Stimulated activated CD8-positive, alpha-beta memory T cell treated with anti-CD3 and anti-CD28 coated beads, Interleukin-4, amount 100 ng/mL, for 1 hour (primary cell): ENCODE results near the gene WDFY4.

Source experiments
- DNase-seq, 2 donors: peaks; one replicate each; pipeline ENCODE4 v3.0.0-alpha.2; 2020; ENCODE audit warnings: low read depth in 2 of 2, low spot score in 1 of 2

WDFY4 gene

DNA sequence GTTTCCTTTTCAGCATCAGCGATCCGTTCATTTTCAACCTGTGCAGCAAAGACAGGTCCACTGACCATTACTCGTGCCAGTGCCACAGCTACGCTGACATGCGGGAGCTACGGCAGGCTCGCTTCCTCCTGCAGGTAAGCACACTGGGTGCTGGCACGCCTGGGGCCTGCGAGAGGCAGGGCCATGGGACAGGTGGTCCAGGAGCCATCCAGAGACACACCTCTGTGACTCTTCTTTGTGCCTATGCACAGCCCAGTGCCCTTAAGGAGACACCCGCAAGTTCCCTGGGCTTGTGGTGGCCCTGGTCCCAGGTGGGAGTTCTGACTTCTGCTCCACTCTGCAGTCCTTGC is 212.7 kb downstream of the WDFY4 start:
- DNase-seq: no peak

DNA sequence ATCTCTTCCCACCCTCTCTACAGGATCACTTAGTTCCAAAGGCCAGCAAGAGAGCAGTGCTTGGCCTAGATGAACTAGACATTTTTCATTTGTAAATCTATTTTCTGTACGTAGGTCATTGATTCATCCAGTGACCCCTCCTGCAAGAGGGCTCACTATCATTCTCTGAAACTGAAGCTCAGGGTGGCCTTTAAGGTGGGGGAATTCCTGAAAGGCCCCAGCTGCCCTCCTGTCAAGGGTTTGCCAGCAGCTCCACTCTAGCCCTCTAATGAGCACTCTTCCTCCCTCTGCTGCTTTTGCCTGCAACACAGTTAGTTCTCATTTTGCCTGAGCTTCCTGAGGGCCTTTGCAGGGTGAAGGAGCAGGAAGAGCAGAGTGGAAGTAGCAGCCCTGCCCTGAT is 213.8 kb downstream of the WDFY4 start:
- DNase-seq: no peak

DNA sequence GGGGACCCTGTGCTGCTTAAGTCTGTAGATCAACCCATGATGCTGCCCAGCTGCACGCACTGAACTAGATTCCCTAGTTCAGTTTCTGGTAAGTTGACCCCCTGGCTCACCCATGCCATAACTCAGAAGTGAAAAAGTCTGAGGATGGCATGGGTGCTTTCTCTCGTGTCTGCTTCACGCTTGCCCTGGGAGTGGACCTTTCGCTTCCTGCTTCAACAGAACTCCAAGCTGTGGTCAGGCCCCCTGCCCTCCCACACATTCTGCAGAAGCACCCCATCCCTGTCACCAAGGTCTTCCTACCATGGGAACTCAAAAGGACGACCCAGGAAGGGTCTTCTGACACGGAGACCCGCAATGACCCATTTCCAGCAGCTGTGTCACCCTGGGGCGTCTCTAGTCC is 215.1 kb downstream of the WDFY4 start:
- no peak for DNase-seq

DNA sequence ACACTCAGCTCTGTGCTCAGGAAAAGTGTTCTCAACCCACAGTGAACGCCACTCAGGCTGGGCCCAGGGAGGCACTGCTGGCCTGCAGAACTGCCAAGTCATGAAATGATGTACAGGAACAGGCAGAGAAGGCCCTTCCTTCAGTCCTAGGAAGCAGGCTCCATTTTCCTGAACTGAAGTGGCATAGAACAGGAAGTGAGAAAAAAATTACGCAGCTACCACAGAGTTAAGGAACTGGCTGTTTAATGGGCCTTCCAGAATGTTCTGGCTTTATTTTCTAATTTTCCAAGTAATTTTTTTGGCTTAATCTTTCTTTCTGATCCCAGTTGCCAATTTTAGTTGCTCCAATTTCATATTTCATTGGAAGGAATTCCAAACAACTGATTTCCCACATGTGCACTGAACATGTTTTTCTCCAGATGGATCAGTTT is 215.7 kb downstream of the WDFY4 start:
- no peak for DNase-seq

DNA sequence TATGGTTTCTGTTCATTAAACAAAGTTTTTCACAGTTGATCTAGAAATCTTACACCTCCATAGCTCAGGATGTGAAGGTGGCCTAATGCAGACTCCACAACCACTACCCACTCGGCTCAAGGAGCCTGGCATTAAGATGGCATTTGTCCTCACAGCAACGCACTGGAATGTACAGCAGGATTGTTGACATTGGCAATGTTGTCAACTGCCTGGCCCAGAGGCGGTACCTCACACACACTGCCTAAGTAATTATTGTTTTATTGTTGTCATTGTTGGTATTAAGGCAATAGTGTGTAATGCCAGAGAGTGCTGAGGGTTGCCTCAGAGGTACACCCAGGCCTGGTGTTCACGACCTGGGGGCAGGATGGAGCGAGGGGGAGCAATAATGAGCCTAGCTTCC is 216.6 kb downstream of the WDFY4 start:
- DNase-seq: no peak

DNA sequence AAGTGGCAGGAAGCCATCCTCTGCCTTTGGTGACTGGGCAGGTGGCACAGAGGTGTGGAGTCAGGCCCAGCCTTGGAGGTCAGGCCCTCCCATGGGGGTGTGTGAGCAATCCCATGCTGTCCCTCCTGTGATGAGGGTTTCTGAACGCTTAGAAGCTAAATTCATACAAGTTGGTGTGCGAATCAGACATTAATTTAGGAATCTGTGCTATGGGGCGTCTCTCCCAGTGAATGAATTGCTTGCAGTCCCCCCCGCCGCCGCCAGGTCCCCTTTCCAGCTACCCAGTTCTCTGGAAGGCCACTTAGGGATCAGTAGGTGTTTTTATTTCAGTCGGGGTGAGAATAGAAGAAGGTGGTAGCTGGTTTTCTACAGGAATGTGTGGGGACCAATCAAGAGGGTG is 217.4 kb downstream of the WDFY4 start:
- no peak for DNase-seq

DNA sequence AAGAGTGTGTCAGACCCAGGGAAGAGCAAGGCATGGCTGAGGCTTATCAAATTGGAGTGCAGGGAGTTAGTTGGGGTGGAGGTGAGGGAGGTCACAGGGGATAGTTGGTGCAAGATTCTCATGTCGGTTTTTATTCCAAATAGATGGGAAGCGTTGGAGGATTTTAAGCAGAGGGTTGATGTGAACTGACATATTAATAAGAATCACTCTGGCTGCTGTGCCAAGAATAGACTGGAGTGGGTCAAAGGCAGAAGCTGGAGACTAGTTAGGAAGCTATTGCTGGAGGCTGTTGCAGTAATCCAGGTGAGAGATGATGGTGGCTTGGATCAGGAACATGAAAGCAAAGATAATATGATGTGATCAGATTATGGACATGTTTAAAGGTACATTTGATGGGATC is 218.5 kb downstream of the WDFY4 start:
- no peak for DNase-seq

DNA sequence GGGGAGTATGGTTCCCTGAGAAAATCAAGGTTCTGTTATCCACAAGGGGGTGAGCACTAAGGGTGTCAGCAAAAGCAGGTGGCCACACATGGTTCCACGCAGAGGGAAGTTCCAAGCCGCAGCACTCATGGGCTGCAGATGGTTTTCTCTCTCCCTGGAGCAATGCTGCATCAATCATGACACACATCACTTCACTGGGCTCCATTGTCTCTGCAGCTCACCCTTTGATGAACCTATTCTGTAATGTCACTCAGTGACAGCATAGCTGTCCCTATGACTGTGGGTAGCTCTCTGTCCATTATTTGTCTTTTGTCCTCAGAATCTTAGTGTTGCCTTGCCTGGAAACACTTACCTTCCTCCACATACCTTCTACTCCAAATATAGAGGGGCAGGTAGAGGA is 220.2 kb downstream of the WDFY4 start:
- no peak for DNase-seq

DNA sequence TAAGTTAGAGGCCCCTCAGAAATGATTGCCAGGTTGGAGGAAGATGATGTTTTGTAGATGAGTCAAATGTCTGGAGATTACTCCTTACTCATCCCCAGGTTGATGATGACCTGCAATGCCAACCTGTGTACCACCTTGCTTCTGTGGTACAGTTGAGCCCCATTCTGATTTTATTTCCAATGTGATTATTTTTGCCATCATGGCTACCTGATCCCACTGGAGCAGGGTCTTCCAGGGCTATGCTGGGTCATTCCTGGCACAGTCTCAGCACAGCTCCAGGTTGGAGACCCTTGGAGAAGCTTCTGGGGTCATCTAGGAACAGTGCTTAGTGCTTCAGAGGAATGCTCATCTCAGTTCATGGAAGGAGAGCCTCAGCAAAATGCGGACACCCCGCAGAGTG is 220.6 kb downstream of the WDFY4 start:
- no peak for DNase-seq

DNA sequence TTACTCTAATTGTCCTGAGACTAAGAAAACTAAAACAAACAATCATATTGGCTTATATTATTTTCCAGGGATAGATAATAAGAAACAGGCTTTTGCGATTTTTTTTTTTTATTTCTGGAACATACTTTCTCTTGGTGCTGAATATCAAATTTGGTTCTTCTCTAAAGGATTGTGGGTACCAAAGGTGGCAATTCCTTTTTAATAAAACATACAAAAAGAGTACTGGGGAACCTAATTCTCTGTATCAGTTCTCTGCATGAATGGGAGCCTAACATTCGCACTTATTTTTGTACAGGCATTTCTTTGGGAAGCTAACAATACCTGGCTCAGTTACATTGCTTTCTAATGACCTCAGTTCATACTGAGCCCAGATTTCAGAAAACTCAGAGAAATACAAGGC is 222.2 kb downstream of the WDFY4 start:
- no peak for DNase-seq

DNA sequence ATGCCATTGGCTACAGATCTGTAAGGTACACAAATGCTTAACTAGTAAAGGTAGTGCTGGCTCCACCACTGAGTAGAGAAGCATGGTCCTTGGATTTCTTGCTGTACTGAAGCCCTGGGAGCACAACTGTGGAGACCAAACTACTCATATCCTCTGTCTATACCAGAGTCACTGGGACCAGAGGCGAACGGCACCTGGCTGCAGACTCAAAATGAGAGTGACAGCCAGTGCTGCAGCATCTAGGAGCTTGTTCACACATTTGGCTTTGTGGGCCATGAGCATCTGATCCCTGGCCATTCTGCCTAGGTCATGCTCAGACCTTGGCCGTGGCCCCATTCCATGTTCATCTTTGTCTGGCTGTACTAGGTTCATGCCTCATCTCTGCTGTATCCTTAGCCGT is 223.1 kb downstream of the WDFY4 start:
- DNase-seq: no peak

DNA sequence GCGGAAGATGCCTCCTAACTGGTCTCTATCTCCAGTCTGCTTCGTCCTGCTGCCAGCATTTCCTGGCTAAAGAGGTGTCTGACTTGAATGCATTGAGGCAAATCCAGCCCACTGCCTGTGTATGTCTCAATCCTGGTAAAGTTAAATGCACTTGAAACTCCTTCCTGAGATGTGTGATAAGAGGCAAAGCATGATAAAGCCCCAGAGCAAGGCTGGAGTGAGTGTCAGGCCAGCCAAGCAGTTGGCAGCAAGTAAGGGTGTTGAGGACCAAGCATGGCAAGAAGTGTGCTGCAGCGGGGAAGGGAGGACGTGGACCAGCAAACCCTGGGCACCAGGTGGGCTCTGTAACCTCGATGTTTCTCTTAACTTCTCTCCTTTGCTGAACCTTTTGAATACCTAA is 225.9 kb downstream of the WDFY4 start:
- DNase-seq: no peak

DNA sequence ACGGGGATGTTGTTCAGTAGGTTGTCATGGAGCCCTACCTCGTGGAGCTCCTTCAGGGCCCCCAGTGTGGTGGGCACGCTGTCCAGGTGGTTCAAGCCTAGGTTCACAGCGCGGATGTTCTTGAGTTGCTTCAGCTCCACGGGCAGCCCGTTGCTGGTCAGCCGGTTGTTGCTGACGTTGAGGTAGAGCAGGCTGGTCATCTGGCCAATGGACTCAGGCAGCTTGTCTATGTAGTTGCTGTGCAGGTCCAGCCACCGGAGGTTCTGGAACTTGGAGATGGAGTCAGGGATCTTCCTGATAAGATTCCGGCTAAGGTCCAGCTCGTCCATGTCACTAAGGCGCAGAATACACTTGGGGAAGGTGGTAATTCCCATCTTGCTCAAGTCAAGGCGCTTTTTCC is 229.0 kb downstream of the WDFY4 start:
- DNase-seq: no peak

DNA sequence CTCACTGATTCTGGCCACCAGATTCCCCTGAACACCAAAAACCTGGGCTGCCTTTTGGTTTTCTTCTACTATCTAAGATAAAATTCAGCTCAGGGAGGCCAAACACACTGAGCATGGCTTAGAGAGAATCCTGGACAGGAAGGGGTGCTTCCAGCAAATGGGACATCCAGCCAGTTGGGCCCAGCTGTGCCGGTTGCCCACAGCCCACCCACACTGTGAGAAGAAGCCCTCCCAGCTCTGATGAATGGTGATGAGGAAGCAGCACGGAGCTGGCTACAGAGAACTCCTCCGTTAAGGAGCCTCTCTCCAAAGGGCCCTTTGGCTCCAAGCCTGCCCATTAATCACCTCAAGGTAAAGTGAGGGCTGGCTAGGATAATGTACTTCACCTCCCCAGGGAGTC is 239.1 kb downstream of the WDFY4 start:
- no peak for DNase-seq

DNA sequence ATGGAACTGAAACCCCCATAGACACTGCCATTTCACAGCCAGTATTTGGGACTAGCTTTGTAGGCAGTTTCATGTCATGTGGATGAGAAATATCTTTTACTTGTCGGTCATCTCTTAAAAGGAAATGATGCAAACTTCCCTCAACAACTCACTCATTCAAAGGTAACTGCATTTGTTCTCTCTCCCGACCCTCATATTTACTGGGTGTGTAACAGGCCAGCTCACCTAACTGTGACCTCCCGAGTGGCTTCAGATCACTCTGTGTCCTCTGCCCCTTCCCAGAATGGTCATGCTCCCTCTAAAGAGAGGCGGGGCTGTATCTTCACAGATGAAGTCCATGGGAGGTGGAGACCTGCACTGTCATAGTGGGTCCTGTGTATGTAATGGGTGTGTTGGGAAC is 240.3 kb downstream of the WDFY4 start:
- DNase-seq: no peak

DNA sequence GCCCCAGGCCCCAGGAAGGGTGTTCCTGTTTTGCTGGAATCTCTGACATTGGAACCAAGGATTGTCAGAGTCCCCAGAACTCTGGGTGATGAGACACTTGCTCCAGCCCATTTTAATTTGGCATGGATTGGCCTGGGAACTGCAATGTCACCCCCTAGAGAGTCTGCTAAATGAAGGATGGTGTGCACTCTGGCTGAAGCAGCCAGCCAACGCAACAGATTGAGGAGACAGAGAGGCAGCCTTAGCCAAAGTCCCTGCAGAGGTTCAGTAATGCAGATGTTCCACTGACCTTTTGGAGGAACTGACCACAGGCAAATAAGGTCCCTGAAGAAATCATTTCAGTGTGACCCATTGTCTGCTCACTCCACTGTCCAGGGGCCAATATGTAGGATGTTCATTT is 241.6 kb downstream of the WDFY4 start:
- no peak for DNase-seq

DNA sequence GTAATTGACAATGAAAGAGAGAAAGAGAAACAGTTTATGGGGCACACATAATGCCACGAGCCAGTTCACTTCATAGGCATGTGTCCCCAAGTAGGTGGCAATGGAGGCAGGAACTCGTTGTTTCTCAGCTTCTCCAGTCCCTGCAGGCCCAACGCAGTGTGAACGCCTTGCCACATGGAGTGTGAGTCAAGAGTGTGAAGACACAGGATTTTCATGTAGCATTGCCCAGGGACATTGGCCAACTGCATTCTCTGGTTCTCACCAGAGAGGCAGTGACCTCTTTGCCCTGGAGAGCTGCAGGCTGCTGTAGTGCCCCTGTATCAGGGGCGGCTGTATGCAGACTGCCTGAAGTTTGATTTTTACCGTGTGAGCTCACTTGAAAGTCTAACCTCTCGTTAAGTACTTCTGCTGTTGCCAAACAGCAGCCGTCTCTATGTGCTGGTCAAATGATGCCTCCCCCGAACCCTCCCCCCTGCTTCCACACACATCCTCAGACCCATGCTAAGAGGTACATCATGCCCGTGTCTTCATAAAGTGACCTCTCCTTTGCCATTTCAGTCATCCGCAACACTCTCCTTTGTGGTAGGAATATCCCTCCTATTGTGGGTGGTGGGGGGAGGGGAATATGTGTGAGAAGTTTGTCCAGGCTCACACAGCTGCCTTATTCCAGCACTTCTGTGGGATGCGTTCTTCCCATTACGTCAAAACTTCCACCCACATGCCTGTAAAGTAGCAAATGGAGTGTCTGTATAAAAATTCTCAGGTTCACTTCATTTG is 242.3 kb downstream of the WDFY4 start:
- DNase-seq: no peak

DNA sequence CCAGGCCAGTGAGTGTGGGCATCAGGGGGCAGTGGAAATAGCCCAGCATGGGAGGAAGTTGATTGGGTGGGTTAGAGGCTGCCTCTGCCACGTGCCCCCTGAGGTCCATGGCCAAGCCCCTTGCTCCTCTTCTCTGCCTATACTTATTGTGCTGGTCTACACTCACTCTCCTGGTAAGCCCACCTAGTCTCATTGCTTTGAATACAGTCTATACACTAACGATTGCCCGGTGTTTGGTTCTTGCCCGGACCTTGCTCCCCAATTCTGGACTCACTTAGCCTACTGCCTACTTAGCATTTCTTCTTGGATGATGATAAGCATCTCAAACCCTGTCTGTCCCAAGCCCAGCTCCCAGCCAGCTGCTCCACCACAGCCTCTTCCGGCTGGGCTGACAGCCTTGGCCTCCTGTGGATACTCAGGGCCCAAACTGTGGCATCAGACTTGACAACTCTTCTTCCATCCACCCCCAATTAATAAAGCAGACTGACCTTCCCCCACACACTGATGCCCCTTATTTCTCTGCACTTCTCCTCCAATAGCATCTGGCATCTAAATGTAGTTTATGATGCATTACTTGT is 244.8 kb downstream of the WDFY4 start:
- no peak for DNase-seq

DNA sequence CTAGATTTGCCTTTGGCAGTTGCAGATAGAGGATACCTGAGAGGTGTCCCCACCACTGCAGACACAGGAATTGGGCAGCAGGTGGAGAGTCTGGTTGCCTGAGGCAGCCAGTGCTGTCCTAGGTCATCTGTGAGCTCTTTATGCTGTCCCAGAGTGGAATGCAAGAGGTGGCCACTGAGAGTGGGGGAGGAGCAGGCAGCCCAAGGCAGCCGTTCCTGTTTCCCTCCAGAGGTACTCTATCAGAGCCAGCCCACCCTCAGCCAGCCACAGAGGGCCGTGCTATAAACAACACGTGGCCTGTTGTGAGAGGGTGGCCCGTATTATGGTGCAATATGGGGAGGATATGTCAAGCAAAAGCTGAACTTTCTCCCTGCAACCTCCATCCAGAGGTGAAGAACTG is 246.5 kb downstream of the WDFY4 start:
- DNase-seq: no peak

DNA sequence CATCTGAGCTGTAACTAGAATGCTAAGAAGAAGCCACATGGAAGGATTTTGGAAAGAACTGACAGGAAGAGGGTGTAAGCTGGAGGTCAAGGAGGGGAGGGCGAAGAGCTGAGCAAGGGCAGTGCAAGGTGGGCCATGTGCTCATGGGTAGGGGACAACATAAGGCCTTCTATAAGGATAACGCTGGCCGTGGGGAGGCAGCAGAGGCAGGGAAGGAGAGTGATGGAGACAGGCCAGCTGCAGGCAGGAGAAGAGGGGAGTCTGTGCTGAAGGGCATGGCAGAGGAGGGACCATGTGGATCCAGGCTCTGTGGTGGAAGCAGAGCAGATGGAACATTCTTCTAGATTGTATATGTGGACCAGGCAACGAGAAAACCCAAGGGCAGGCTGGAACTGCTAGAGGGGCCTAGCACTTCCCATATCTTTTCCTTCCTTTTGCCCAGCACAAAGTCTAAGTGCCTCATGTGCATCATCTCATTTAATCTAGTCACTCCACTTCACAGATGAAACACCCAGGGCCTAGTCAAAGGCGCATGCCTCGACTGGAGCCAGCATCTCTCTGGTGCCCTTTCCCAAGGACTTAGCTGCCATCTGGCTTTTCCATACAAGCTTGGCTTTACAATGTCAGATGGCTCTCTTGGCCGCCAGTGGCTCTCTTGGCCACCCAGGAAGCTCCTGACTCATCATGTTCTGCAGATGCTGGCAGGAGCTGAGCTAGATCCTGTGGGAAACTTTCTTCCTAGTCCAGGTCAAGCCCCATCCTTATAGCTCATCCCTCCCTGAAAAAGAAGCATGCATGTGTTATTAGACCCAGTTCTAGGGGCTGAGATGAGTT is 248.4 kb downstream of the WDFY4 start:
- DNase-seq: no peak

DNA sequence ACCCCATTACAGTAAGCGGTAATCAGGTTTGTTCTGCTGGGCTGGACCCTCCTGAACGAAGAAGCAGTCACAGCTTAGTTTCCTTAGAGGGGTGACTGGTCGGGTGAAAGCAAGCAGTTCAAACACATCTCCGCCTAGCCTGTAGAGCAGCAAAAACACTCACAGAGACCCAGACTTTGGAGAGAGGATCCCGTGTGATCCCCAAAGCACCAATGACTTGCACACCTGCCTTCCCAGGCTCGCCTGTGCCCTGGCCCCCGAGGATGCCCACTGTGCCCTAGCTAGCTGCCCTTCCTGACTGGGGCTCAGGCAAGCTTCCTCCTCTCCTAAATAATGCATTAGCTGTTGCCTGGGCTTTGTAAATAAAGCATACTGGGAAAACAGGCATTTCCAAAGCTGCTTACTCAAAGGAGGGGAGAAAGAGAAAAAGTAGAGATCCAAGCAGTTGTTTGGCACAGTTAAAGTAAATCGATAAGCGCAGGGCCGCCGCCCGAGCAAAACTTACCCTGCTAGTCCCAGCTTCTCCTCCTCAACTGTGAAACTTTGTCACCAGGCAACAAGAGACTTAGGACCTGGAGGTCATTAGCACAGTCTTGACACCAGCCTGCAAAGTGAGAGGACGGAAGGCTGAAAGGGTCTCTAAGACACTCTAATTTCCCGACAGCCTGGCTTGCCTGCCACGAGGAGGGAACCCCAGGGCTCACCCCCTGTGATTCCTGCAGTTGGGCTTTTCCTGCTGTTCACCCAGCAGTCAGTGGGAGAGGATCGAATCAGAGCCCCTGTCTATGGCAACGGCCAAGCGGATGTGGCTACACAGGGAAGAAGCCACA is 250.2 kb downstream of the WDFY4 start:
- DNase-seq: no peak

DNA sequence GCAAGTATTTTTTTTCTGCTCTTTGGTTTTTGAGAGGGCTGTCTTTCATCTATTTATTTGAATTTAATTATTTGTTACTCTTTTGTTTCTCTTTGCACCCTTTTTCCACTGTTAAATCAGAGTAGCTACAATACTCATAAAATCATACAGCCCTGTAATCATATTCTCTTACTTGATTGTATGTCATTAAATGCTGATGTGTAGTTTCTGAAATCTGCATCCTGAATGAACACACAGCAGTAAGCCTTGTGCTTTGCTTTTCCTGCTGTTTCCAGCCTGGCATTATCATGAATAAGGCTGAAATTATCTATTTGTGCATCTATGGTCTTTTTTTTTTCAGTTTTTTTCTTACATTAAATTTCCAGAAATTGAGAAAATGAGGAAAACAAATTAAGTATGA is 250.9 kb downstream of the WDFY4 start:
- DNase-seq: no peak
